GM19025 (cell line): ENCODE measurements around the gene SLC25A31.

Experiments used
- ATAC-seq: cut with Tn5 transposase; IDR thresholded peaks from one replicate; pipeline ENCODE4 v1.9.1; 2021; ENCODE audit warnings: mild to moderate bottlenecking, low read depth, moderate library complexity; ENCODE audit not compliant: unreplicated experiment

The SLC25A31 gene

DNA sequence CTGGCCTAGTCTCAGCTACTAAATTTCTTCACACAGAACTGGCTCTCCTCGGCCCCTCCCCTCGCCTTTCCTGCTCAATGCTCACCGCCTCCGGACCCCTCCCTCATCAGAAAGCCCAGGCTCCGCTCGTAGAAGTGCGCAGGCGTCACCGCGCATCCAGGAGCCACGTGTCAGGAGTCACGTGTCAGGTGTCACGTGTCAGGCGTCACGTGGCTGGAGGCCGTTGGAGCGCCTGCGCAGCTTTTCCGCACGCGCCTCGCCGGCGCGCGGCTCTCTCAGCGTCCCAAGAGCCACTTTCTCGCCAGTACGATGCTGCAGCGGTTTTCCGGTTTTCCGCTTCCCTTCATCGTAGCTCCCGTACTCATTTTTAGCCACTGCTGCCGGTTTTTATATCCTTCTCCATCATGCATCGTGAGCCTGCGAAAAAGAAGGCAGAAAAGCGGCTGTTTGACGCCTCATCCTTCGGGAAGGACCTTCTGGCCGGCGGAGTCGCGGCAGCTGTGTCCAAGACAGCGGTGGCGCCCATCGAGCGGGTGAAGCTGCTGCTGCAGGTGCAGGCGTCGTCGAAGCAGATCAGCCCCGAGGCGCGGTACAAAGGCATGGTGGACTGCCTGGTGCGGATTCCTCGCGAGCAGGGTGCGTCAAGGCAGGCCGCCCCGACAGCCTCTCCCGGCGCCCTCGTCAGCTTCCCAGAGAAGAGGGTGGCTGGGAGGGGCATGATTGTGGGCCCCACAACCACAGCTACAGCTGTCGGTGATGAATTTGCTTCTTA is at the start of gene SLC25A31:
SLC25A31 (plus strand) TSS at position 259 of the 772 bp plus-strand sequence; CDS start at position 405, 146 bp downstream.
- ATAC-seq, result no peak

DNA sequence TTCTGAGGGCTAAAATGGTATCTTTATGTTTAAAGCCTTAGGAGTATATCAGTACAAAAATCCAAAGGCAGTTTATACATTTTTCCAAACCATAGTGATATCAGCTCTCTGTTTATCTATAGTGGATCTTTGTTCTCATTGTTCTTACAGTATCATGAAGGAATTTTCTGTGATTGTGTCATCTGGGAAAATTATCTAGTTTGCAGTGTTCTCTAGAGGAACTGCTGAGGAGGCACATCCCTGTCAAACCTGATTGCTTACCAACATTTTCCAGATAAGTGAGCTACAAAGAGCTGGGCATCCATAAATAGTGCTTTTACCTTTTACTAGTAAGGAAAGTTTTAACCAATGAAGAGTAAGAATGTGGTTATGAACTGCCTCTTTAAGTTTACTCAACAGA is 44.9 kb upstream of the SLC25A31 start:
- no peak for ATAC-seq

DNA sequence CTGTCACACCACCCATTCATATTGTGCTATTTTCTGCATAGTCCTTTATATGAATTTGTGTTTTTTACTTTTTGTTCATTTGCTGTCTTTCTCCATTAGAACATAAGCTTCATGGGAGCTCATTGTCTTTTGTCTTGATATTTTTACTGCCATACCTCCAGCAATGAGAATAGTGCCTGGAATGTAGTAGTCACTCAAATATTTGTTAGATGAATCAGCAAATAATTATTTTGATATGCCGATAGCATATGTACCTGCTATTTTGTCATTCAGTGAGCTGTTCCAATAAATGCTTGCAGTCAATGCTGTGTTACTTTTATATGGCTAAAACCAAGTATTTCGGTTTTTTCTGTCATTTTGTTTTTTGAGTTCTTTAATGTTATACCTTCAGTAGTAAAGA is 43.5 kb upstream of the SLC25A31 start:
- ATAC-seq, result no peak

DNA sequence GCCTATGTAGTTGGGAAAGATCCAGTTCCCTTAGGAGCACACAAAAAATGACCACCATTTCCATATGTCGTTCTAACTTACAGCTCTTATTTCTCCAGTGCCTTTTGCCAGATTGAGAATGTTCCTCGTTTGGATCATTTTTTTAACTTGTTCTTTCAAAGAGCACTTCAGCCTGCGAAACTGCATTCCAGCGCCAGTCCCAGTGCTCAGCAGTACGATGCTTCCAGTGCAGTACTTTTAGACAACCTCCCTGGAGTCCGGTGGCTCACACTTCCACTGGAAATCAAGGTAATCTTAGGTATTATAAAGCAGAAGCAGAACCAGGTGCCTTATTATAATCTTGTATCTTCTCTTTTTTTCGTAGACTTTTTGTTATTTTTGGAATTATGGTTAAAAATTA is 42.6 kb upstream of the SLC25A31 start:
- ATAC-seq, result no peak

DNA sequence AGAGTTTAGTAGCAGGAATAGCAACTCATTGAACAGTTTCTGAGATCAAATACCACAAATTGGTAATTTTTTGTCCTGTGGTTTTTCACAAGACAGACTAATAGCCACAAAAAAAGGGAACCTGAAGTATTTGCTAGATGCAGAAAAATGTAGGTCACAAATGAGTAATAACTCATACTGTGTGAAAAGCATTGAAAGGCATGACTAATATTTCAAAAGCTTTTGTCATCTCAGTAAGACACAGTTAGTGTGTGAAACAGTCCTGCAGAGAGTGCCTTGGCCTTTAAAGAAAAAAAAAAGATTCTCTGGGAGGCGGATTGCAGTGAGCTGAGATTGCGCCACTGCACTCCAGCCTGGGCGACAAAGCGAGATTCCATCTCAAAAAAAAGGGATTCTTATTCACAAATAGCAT is 31.4 kb upstream of the SLC25A31 start:
- peak; percentile 100 for ATAC-seq

DNA sequence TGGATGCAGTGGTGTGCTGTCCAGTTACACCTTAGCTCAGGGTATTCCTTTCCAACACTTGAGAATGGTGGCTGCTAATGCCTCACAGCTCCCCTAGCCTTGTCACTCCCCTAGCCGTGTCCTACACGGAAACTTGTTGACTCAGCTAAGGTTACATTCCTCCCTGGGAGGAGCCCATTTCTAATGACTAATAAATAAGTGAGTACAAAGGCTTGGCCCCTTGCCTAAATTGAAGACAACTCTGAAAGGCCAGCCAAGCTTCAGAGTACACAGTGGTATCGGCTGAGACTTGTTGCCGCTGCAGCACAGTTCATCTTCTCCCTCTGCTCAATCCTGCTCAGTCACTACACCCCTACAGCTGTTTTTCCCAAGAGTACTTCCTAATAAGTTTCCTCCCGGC is 21.2 kb upstream of the SLC25A31 start:
- ATAC-seq, result no peak

DNA sequence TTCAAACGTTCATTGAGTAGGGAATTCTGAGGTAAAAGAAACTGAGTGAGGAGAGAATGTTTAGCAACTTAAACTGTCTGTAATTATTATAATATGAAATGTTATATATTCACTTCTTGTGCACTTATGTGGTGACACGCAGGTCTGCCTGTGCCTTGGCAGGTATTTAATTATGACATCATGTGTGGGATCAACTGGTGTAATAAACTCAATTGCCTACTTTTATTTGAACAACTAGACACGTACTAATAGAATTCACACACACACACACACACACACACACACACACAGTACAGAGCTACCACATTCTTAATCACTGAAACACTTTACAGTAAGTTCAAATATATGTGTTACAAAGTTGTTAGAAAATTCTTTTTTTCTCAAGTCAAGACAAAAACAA is 20.7 kb upstream of the SLC25A31 start:
- no peak for ATAC-seq

DNA sequence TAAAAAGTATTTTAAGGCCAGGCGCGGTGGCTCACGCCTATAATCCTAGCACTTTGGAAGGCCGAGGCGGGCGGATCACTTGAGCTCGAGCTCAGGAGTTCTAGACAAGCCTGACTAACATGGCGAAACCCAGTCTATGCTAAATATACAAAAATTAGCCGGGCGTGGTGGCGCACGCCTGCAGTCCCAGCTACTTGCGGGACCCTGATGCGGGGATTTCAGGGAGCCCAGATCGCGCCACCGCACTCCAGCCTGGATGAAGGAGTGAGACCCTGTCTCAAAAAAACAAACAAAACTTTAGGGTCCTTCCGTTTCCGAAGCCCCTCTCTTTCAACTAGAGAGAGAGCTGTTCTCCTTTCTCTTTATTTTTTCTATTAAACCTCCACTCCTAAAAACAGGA is 1.2 kb downstream of the SLC25A31 start:
- ATAC-seq, result no peak

DNA sequence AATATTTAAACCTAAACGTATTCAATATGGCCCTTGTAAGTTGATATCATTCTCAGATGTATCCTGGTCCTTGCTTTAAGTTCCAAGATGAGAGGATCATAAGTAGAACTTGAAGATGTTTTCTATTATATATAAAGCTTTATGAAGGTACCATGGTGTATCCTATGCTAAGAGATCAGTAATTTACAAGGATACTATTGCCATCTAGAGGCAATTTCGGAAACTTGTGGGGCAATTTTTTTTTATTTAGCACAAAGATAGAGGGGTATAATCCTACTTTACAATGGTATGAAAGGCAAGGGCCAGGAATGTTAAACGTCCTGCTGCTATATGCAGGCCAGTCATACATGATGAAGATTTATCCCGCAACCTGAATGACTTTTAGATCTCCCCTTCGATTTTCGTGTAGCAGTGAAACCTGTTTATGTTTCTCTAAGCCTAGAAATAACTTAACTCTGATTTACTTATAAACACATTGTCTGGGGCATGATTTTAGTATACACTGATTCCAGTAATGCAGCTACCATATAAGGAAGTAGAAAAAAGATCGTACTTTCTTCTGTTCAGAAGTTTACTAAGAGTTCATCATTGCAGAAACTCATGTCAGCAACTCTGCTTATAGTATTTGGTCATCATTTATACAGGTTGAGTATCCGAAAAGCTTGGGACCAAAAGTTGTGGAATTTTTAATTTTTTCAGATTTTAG is 2.6 kb downstream of the SLC25A31 start:
- peak; percentile 61 for ATAC-seq

DNA sequence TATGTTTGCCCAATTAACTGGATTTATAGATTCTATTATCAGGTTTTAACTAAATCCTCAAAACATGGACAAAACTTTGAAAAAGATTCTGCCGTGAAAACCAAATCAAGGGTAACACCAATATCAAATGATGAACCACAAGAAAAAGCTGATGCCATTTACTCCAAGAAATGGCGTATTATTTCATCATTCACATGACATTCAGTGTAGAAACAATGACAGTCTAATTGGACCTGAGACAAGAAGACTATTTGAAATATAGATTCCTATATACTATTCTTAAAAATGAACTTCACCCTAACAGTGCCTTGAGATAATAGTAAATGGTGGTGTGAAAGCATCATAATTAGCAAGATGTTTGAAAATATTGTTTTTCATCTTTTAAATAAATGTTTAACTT is 4.8 kb downstream of the SLC25A31 start:
- no peak for ATAC-seq

DNA sequence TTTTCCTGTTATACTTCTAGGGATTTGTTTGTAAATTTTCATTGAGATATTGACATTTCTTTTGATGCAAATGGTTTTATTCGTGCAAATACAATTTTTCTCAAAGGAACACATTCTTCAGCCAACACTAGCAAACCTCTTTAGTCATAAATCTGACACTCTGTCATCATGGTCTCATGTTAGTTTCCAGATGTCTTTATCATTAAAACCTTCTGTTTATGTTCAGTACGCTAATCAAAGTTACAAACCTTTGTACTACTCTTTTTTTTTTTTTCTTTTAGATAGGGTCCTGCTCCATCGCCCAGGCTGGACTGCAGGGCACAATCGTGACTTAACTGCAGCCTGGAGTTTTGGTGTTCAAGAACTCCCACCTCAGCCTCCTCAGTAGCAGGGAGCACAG is 7.1 kb downstream of the SLC25A31 start:
- ATAC-seq, result no peak

DNA sequence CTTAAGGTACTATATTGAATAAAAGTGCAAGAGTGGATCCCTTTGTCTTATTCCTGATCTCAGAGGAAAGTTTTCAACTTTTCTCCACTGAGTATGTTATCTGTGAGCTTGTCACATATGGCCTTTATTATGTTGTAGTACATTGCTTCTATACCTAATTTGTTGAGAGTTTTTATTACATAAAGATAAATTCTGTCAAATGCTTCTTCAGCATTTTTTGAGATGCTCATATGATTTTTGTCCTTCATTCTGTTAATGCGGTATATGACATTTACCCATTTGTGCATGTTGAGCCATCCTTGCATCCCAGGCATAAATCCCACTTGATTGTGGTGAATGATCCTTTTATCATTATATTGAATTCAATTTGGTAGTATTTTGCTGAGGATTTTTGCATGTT is 11.0 kb downstream of the SLC25A31 start:
- no peak for ATAC-seq

DNA sequence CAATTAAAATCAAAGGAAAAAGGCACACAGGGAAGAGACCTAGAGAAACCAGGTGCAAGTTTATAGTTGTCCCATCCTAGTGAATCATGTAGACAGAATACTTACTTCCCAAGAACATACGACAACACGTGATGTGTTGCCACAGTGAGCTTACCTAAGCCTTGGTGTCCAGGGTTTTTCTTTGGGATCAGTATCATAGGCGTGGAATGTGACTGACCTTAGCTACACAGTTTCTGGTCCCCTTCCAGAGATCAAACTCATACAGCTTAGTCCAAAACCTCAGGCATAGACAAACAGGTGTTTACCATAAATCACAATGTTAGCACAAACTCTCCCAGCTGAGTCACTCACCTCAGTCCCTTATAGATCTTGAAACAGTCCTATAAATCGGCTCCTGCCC is 17.7 kb downstream of the SLC25A31 start:
- ATAC-seq, result no peak

DNA sequence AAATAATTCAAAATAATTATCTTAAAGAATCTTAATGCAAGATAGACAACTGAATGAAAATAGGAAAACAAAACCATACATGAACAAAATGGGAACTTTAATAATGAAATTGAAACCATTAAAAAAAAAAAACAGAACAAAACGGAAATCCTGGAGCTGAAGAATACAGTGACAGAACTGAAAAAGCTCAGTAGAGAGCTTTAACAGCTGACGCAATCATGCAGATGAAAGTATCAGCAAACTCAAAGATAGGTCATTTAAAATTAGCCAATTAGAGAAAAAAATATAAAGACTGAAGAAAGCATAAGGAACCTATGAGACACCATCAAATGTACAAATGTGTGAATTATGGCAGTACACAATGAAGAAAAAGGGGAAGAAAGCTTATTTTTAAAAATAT is 18.8 kb downstream of the SLC25A31 start:
- no peak for ATAC-seq

DNA sequence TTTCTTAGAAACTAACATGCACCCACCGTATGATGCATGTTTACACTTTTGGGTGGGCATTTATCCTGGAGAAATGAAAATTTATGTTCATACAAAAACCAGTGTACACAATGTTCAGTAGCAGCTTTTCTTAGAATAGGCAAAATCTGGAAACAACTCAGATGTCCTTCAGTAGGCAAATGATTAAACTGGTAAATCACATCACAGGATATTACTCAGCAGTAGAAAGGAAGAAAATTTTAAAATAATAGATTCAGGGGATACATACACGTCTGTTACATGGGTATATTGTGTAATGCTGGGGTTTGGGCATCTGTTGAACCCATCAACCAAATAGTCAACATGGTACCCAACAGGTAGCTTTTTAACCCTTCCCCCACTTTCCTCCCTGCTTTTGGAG is 26.7 kb downstream of the SLC25A31 start:
- no peak for ATAC-seq

DNA sequence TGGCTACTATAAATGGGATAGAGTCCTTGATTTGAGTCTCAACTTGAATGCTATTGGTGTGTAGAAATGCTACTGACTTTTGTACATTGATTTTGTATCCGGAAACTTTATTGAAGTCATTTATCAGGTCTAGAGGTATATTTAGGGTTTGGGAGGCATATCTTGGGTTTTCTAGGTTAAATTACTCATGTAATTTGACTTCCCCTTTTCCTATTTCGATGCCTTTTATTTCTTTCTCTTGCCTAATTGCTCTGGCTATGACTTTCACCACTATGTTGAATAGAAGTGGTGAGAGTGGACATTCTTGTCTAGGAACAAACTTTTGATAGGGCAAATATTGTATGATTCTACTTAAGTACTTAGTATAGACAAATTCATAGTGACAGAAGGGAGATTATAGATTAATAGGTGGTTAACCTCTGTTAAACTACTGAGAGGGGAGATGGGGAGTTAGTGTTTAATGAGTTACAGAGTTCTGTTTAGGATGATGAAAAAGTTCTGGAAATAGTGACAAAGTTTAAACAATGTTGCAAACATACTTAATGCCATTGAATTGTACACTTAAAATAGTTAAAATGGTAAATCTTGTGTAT is 29.1 kb downstream of the SLC25A31 start:
- peak; percentile 74 for ATAC-seq

DNA sequence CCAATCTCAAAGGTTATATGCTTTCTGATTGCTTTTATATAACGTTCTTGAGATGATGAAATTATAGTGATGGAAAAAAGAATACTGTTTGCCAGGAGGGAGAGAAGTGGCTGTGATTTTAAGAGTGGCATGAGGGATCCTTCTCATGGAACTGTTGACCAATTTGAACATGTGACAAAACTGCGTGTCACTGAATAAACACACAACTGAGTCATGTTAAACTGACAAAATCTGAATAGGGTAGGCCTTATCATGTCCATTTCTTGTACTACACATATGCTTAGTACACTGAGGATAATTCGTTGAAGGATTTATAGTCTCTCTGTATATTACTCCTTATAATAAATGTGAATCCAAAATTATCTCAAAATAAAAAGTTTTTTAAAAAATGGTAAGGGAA is 29.7 kb downstream of the SLC25A31 start:
- no peak for ATAC-seq

DNA sequence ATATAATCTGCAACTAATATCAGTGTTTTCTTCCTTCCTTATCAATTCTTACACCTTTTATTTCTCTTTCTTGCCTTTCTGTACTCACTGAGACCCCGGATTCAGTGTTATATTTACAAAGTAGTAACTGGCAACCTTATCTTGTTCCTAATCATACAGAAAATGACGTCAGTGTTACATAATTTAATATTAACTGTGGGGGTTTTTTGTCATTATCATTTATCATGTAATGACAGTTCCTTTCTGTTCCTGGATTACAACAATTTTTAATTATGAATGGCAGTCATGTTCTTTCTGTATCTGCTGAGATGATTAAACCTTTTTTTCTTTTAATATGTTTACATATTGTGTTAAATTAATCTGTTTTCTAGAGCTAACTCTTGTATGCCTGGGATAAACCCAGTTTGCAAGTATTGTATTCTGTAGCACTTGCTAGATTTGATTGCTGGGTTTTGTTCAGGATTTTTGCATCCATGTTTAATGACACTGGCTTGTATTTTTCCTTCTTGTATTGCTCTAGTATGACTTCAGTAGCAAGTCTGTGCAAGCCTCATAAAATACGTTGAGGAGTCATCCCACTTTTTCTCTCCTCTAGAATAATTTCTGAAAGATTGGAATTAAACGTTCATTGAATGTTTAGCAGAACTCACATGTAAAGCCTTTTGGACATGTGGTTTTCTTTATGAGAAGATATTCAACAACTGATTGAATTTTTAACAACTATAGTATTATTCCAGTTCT is 41.5 kb downstream of the SLC25A31 start:
- ATAC-seq, result no peak

DNA sequence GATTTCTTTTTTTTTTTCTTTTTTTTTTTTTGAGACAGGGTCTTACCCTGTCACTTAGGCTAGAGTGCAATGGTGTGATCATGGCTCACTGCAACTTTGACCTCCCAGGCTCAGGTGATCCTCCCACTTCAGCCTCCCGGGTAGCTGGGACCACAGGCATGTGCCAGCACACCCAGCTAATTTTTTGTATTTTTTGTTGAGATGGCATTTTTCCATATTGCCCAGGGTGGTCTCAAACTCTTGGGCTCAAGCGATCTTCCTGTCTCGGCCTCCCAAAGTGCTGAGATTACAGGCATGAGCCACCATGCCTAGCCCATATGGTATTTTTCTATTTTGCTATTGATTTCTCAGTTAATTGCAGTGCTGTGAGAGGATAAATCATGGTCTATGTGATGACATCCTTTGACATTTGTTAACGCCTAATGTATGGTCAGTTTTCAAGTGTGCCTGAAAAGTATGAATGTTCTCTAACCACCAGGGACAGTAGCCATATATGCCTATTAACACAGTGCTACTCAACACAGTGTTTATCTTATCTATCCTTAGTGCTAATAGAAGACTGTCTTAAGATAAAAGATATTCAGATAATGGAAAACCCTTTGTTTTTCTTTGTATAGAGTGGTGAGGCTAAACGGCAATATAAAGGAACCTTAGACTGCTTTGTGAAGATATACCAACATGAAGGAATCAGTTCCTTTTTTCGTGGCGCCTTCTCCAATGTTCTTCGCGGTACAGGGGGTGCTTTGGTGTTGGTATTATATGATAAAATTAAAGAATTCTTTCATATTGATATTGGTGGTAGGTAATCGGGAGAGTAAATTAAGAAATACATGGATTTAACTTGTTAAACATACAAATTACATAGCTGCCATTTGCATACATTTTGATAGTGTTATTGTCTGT is 42.8 kb downstream of the SLC25A31 start:
- ATAC-seq, result no peak

DNA sequence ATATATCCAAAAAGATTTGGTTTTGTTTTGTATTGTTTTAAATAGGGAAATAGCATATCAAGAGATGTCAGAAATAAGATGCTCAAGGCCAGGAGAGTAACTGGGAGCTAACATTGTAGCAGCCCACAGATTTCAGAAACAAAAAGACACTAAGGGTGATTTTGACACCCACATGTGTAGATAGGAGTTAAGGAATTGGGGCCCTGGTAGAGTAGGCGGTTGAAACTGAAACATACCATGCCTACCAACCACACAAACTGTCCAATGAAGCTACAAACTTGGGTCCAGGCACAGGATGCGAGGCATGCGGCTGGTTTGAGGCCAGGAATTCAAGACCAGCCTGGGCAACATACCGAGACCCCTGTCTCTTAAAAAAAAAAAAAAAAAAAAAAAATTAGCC is 45.6 kb downstream of the SLC25A31 start:
- ATAC-seq, result no peak
